ENCODE measurements around the gene MALSU1. TPM values are rescaled to one million over a fixed set of nuclear protein-coding genes. Genes with fewer than 3 reads are reported as not detected.
A peak's percentile ranks its signal among the peaks of the same experiment; 100 is the strongest.

MALSU1 gene
- total RNA-seq, 1 donor = 38.4 TPM

GRCh38 chr7:23273141-23273599 lies 26.0 kb upstream of the MALSU1 start:
- Histone ChIP-seq H3K4me1 (ENCODE audit: insufficient read depth, low read length) (peaks cover 4% of the 10 kb centered on the region), H3K36me3 (ENCODE audit: insufficient read depth, low read length) (no peaks in the 10 kb centered on the region), H3K79me2 (ENCODE audit: insufficient read depth, low read length) (no peaks in the 10 kb centered on the region), H3K4me2 (ENCODE audit: insufficient read depth, low read length) (peak overlapping the region; percentile 17), H4K20me1 (ENCODE audit: insufficient read depth, low read length) (no peaks in the 10 kb centered on the region), H3K4me3 (ENCODE audit: insufficient read depth, low read length) (no peak overlapping the region), H2AFZ (ENCODE audit: low read length) (no peak overlapping the region), H3K27ac (ENCODE audit: low read depth, low read length) (no peak overlapping the region), H3K27me3 (ENCODE audit: insufficient read depth, low read length) (peaks cover 5% of the 10 kb centered on the region), H3K9me3 (ENCODE audit: low read depth, low read length) (no peaks in the 10 kb centered on the region)
- peak; percentile 84 for DNase-seq (ENCODE audit: insufficient read length, low spot score, missing footprints)
- TF ChIP-seq CTCF (IDR thresholded peaks at IDR 0.05; ENCODE audit: extremely low read depth, low read depth, low read length) = peak; percentile 89

GRCh38 chr7:23275912-23276311 lies 23.2 kb upstream of the MALSU1 start:
- Histone ChIP-seq H3K79me2 (ENCODE audit: insufficient read depth, low read length) (no peaks in the 10 kb centered on the region), H2AFZ (ENCODE audit: low read length) (no peak overlapping the region), H3K27me3 (ENCODE audit: insufficient read depth, low read length) (no peaks in the 10 kb centered on the region), H3K4me2 (ENCODE audit: insufficient read depth, low read length) (no peak overlapping the region), H3K4me3 (ENCODE audit: insufficient read depth, low read length) (no peak overlapping the region), H3K27ac (ENCODE audit: low read depth, low read length) (no peak overlapping the region), H3K4me1 (ENCODE audit: insufficient read depth, low read length) (peaks cover 4% of the 10 kb centered on the region), H4K20me1 (ENCODE audit: insufficient read depth, low read length) (no peaks in the 10 kb centered on the region), H3K36me3 (ENCODE audit: insufficient read depth, low read length) (no peaks in the 10 kb centered on the region), H3K9me3 (ENCODE audit: low read depth, low read length) (no peaks in the 10 kb centered on the region)
- no peak for TF ChIP-seq CTCF (IDR thresholded peaks at IDR 0.05; ENCODE audit: extremely low read depth, low read depth, low read length)
- peak; percentile 21 for DNase-seq (ENCODE audit: insufficient read length, low spot score, missing footprints)

GRCh38 chr7:23276376-23276775 lies 22.8 kb upstream of the MALSU1 start:
- Histone ChIP-seq H3K36me3 (ENCODE audit: insufficient read depth, low read length) (no peaks in the 10 kb centered on the region), H3K27ac (ENCODE audit: low read depth, low read length) (no peak overlapping the region), H3K27me3 (ENCODE audit: insufficient read depth, low read length) (no peaks in the 10 kb centered on the region), H3K4me1 (ENCODE audit: insufficient read depth, low read length) (peaks cover 4% of the 10 kb centered on the region), H3K9me3 (ENCODE audit: low read depth, low read length) (no peaks in the 10 kb centered on the region), H2AFZ (ENCODE audit: low read length) (no peak overlapping the region), H3K4me3 (ENCODE audit: insufficient read depth, low read length) (no peak overlapping the region), H4K20me1 (ENCODE audit: insufficient read depth, low read length) (no peaks in the 10 kb centered on the region), H3K79me2 (ENCODE audit: insufficient read depth, low read length) (no peaks in the 10 kb centered on the region), H3K4me2 (ENCODE audit: insufficient read depth, low read length) (no peak overlapping the region)
- peak; percentile 10 for TF ChIP-seq CTCF (IDR thresholded peaks at IDR 0.05; ENCODE audit: extremely low read depth, low read depth, low read length)
- no peak for DNase-seq (ENCODE audit: insufficient read length, low spot score, missing footprints)

DNA sequence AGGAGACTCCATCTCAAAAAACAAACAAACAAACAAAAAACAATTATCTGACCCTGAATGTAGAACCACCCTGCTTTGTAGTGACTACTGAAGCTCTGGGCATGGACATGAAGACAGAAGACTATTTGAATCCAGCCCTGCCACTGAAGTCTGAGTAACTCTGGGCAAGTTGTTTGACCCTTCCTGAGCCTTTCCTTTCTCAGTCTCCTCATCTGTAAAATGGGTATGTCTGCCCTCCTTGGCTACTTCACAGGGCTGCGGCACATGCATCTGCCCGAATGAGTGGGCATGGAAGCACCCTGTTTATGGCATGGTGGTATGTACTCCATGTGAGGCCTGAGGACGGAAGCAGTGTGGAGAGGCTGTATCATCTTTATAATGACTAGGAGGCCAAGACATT lies 22.2 kb upstream of the MALSU1 start:
- Histone ChIP-seq H3K27me3 (ENCODE audit: insufficient read depth, low read length) (no peaks in the 10 kb centered on the region), H3K4me3 (ENCODE audit: insufficient read depth, low read length) (no peak overlapping the region), H3K4me1 (ENCODE audit: insufficient read depth, low read length) (peaks cover 4% of the 10 kb centered on the region), H2AFZ (ENCODE audit: low read length) (no peak overlapping the region), H3K36me3 (ENCODE audit: insufficient read depth, low read length) (no peaks in the 10 kb centered on the region), H3K79me2 (ENCODE audit: insufficient read depth, low read length) (no peaks in the 10 kb centered on the region), H3K4me2 (ENCODE audit: insufficient read depth, low read length) (no peak overlapping the region), H3K9me3 (ENCODE audit: low read depth, low read length) (no peaks in the 10 kb centered on the region), H4K20me1 (ENCODE audit: insufficient read depth, low read length) (no peaks in the 10 kb centered on the region), H3K27ac (ENCODE audit: low read depth, low read length) (no peak overlapping the region)
- no peak for DNase-seq (ENCODE audit: insufficient read length, low spot score, missing footprints)
- no peak for TF ChIP-seq CTCF (IDR thresholded peaks at IDR 0.05; ENCODE audit: extremely low read depth, low read depth, low read length)
